HS-5 (cell line): Measurements from ENCODE around the gene C2CD2.

ENCODE experiments used
- DNase-seq: peaks from one replicate; pipeline ENCODE4 v3.0.0-alpha.2; 2012; ENCODE audit warnings: low read depth

The C2CD2 gene

GRCh38 chr21:41845310-41846032, 108.3 kb downstream of the C2CD2 start:
- no peak for DNase-seq

GRCh38 chr21:41843584-41843983, 110.2 kb downstream of the C2CD2 start:
- DNase-seq = no peak

- no peak for DNase-seq
These were observed 112.9 kb downstream of the C2CD2 start for GRCh38 chr21:41840880-41841279.

GRCh38 chr21:41839387-41840000, 114.3 kb downstream of the C2CD2 start:
- DNase-seq = no peak

- no peak for DNase-seq
These were observed 116.0 kb downstream of the C2CD2 start for GRCh38 chr21:41837756-41838297.

GRCh38 chr21:41836166-41837015, 117.4 kb downstream of the C2CD2 start:
- no peak for DNase-seq

- DNase-seq = no peak
These were observed 118.1 kb downstream of the C2CD2 start for GRCh38 chr21:41835711-41836154.
